Transverse colon (tissue), 4 donors: ENCODE results near the gene PDGFC.

ENCODE experiments used
- EP300 ChIP-seq: sonication (generic); formaldehyde crosslinking; IDR thresholded peaks from one replicate; pipeline ENCODE4 v1.6.1; 2017; ENCODE audit warnings: antibody characterized with exemption, low read depth
- POLR2A ChIP-seq: fragments of 450-650 bp; IDR thresholded peaks from one replicate; pipeline ENCODE4 v1.6.1; 2016; ENCODE audit warnings: antibody characterized with exemption, mild to moderate bottlenecking, moderate library complexity
- POLR2AphosphoS5 ChIP-seq, 3 donors: sonication (generic); formaldehyde crosslinking; IDR thresholded peaks; one replicate each; pipeline ENCODE4 v1.6.1; 2016; ENCODE audit warnings: antibody characterized with exemption in 3 of 3
- TF ChIP-seq, protein P1 (sequence below), 5 experiments: fragments of 200-600 bp in 3 of 5; fragments of 450-650 bp in 2 of 5; sonication (generic) in 3 of 5; IDR thresholded peaks; 1 replicate in 2 of 5; 2 replicates in 3 of 5; pipeline ENCODE4 v1.5.1; 2016 to 2017; ENCODE audit warnings: antibody characterized with exemption in 5 of 5, inconsistent platforms in 3 of 5, mild to moderate bottlenecking in 2 of 5, moderate library complexity in 1 of 5

DNA sequence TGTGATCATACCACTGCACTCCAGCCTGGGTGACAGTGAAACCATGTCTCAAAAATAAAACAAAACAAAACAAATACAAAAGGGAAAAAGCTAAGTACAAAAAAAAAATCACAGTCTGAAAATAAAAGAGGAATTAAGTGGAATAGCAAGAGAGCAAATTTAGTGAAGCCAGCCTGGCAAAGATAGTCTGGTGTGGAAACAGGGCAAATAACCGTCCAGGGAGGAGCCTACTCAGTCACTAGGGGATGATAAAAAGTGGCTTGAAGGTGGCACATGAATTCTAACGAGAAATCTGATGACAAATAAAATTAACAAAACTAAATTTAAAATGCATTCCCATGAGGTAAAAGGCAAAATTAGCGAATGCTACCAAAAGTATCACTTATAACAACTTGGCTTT, 8.2 kb downstream of the PDGFC start:
- TF ChIP-seq, protein P1, sequence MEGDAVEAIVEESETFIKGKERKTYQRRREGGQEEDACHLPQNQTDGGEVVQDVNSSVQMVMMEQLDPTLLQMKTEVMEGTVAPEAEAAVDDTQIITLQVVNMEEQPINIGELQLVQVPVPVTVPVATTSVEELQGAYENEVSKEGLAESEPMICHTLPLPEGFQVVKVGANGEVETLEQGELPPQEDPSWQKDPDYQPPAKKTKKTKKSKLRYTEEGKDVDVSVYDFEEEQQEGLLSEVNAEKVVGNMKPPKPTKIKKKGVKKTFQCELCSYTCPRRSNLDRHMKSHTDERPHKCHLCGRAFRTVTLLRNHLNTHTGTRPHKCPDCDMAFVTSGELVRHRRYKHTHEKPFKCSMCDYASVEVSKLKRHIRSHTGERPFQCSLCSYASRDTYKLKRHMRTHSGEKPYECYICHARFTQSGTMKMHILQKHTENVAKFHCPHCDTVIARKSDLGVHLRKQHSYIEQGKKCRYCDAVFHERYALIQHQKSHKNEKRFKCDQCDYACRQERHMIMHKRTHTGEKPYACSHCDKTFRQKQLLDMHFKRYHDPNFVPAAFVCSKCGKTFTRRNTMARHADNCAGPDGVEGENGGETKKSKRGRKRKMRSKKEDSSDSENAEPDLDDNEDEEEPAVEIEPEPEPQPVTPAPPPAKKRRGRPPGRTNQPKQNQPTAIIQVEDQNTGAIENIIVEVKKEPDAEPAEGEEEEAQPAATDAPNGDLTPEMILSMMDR (IDR thresholded peaks at IDR 0.05), result no peak
- TF ChIP-seq POLR2A (no peak), EP300 (no peak), POLR2AphosphoS5 (IDR thresholded peaks at IDR 0.05) (no peak)
